SHP77 treated with DMSO at 0.1 percent for 48 hours (cell line): ENCODE data around the gene PPP5C.
"Not testable (repeated sequence)": the region's sequence is repeated elsewhere in the genome, so short reads cannot be mapped to it uniquely, and the experiment has no call there.

Experiments used
- DNase-seq: peaks from one replicate; lab custom pipeline; 2025; lab: John Stamatoyannopoulos, UW

PPP5C gene

GRCh38 chr19:46364359-46364758 is 17.5 kb downstream of the PPP5C start:
- DNase-seq = no peak

- DNase-seq = no peak
These were observed 18.7 kb downstream of the PPP5C start for GRCh38 chr19:46365561-46365960.

- DNase-seq = no peak
These were observed 19.9 kb downstream of the PPP5C start for GRCh38 chr19:46366620-46367292.

- no peak for DNase-seq
These were observed 20.5 kb downstream of the PPP5C start for GRCh38 chr19:46367426-46367825.

- peak; percentile 52 for DNase-seq
These were observed 21.2 kb downstream of the PPP5C start for GRCh38 chr19:46368116-46368515.

GRCh38 chr19:46369817-46370216 is 22.9 kb downstream of the PPP5C start:
- DNase-seq = no peak

GRCh38 chr19:46371371-46371901 is 24.5 kb downstream of the PPP5C start:
- DNase-seq = no peak

- no peak for DNase-seq
These were observed 26.1 kb downstream of the PPP5C start for GRCh38 chr19:46372901-46373490.

- DNase-seq = peak; percentile 82
These were observed 26.8 kb downstream of the PPP5C start for GRCh38 chr19:46373491-46374359.

- DNase-seq = no peak
These were observed 27.9 kb downstream of the PPP5C start for GRCh38 chr19:46374536-46375475.

- not testable (repeated sequence) for DNase-seq
These were observed 28.7 kb downstream of the PPP5C start for GRCh38 chr19:46375476-46376067.

GRCh38 chr19:46376241-46377153 is 29.6 kb downstream of the PPP5C start:
- DNase-seq = no peak

GRCh38 chr19:46378268-46378667 is 31.4 kb downstream of the PPP5C start:
- no peak for DNase-seq

GRCh38 chr19:46380690-46381089 is 33.8 kb downstream of the PPP5C start:
- DNase-seq = no peak

GRCh38 chr19:46381346-46381745 is 34.5 kb downstream of the PPP5C start:
- DNase-seq = no peak

GRCh38 chr19:46381756-46382345 is 35.0 kb downstream of the PPP5C start:
- DNase-seq = no peak

- DNase-seq = no peak
These were observed 36.4 kb downstream of the PPP5C start for GRCh38 chr19:46383171-46383815.

GRCh38 chr19:46383846-46384245 is 37.0 kb downstream of the PPP5C start:
- no peak for DNase-seq

- DNase-seq = no peak
These were observed 37.5 kb downstream of the PPP5C start for GRCh38 chr19:46384396-46384795.
